ENCODE data around the gene SAP30BP.

DNA sequence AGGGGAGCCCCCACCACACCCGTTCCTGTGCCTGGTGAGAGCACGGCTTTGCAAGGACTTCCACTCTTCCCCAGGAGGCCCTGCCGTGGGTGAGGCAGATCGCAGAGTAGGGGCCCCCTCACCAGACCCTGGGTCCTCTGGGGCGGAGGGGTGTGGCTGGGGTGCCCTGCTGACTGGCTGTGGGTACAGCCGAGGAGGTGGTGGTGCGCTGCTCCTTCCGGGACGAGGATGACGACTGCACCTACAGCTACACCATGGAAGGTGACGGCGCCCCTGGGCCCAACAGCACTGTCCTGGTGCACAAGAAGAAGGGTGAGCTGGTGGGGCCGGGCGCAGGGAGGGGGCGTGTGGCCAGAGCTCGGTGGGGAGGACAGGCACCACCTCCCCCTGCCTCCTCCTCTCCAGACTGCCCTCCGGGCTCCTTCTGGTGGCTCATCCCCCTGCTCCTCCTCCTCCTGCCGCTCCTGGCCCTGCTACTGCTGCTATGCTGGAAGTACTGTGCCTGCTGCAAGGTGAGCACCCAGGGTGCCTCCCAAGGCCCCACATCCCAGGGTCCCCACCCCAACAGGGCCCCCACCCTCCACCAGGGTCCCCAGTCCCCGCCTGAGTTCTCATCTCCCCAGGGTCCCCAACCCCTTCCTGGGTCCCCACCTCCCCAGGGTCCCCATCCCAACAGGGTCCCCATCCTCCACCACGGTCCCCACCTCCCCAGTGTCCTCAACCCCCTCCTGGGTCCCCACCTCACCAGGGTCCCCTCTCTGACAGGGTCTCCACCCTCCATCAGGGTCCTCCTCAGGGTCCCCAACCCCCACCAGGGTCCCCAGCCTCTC, 70.2 kb downstream of the SAP30BP start:
- TF ChIP-seq ZSCAN20 (CRISPR knock-in tag; IDR thresholded peaks at IDR 0.05): no peak
- TF ChIP-seq MAFK (IDR thresholded peaks at IDR 0.05; ENCODE audit: partially characterized antibody): no peak
- TF ChIP-seq, protein P1, sequence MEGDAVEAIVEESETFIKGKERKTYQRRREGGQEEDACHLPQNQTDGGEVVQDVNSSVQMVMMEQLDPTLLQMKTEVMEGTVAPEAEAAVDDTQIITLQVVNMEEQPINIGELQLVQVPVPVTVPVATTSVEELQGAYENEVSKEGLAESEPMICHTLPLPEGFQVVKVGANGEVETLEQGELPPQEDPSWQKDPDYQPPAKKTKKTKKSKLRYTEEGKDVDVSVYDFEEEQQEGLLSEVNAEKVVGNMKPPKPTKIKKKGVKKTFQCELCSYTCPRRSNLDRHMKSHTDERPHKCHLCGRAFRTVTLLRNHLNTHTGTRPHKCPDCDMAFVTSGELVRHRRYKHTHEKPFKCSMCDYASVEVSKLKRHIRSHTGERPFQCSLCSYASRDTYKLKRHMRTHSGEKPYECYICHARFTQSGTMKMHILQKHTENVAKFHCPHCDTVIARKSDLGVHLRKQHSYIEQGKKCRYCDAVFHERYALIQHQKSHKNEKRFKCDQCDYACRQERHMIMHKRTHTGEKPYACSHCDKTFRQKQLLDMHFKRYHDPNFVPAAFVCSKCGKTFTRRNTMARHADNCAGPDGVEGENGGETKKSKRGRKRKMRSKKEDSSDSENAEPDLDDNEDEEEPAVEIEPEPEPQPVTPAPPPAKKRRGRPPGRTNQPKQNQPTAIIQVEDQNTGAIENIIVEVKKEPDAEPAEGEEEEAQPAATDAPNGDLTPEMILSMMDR (IDR thresholded peaks at IDR 0.05): no peak
- TF ChIP-seq POLR2A (IDR thresholded peaks at IDR 0.05; ENCODE audit: low read length): no peak
- TF ChIP-seq CHD4 (IDR thresholded peaks at IDR 0.05; ENCODE audit: borderline replicate concordance): no peak
- no peak for TF ChIP-seq RCOR1 (IDR thresholded peaks at IDR 0.05; ENCODE audit: low read depth, low read length)
- no peak for TF ChIP-seq HDAC2 (IDR thresholded peaks at IDR 0.05)
- TF ChIP-seq RFX5 (IDR thresholded peaks at IDR 0.05): no peak
- TF ChIP-seq, protein P2, sequence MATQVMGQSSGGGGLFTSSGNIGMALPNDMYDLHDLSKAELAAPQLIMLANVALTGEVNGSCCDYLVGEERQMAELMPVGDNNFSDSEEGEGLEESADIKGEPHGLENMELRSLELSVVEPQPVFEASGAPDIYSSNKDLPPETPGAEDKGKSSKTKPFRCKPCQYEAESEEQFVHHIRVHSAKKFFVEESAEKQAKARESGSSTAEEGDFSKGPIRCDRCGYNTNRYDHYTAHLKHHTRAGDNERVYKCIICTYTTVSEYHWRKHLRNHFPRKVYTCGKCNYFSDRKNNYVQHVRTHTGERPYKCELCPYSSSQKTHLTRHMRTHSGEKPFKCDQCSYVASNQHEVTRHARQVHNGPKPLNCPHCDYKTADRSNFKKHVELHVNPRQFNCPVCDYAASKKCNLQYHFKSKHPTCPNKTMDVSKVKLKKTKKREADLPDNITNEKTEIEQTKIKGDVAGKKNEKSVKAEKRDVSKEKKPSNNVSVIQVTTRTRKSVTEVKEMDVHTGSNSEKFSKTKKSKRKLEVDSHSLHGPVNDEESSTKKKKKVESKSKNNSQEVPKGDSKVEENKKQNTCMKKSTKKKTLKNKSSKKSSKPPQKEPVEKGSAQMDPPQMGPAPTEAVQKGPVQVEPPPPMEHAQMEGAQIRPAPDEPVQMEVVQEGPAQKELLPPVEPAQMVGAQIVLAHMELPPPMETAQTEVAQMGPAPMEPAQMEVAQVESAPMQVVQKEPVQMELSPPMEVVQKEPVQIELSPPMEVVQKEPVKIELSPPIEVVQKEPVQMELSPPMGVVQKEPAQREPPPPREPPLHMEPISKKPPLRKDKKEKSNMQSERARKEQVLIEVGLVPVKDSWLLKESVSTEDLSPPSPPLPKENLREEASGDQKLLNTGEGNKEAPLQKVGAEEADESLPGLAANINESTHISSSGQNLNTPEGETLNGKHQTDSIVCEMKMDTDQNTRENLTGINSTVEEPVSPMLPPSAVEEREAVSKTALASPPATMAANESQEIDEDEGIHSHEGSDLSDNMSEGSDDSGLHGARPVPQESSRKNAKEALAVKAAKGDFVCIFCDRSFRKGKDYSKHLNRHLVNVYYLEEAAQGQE (IDR thresholded peaks at IDR 0.05): no peak
- no peak for TF ChIP-seq CEBPB (IDR thresholded peaks at IDR 0.05)
- TF ChIP-seq, protein P3, sequence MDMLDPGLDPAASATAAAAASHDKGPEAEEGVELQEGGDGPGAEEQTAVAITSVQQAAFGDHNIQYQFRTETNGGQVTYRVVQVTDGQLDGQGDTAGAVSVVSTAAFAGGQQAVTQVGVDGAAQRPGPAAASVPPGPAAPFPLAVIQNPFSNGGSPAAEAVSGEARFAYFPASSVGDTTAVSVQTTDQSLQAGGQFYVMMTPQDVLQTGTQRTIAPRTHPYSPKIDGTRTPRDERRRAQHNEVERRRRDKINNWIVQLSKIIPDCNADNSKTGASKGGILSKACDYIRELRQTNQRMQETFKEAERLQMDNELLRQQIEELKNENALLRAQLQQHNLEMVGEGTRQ (IDR thresholded peaks at IDR 0.05): no peak
- no peak for TF ChIP-seq ZC3H11A (IDR thresholded peaks at IDR 0.05)
- no peak for TF ChIP-seq KDM1A (IDR thresholded peaks at IDR 0.05; ENCODE audit: low read depth)

Measured in A549 (cell line).